NCI-H2107 treated with DMSO at 0.1 percent for 48 hours (cell line): ENCODE data around the gene LEMD2.

Source experiments
- DNase-seq: peaks from one replicate; lab custom pipeline; 2025; ENCODE audit not compliant: unreplicated experiment; lab: John Stamatoyannopoulos, UW

LEMD2 gene

GRCh38 chr6:33820243-33820642 is 31.3 kb upstream of the LEMD2 start:
- no peak for DNase-seq

GRCh38 chr6:33819021-33819420 is 30.1 kb upstream of the LEMD2 start:
- DNase-seq = no peak

- DNase-seq = no peak
These were observed 29.4 kb upstream of the LEMD2 start for GRCh38 chr6:33818293-33818692.

GRCh38 chr6:33817489-33817888 is 28.6 kb upstream of the LEMD2 start:
- no peak for DNase-seq

GRCh38 chr6:33816911-33817310 is 28.0 kb upstream of the LEMD2 start:
- DNase-seq = no peak

GRCh38 chr6:33815854-33816253 is 26.9 kb upstream of the LEMD2 start:
- no peak for DNase-seq

GRCh38 chr6:33813990-33814985 is 25.4 kb upstream of the LEMD2 start:
- DNase-seq = no peak

GRCh38 chr6:33813246-33813904 is 24.4 kb upstream of the LEMD2 start:
- no peak for DNase-seq

- no peak for DNase-seq
These were observed 23.7 kb upstream of the LEMD2 start for GRCh38 chr6:33812669-33813068.

- no peak for DNase-seq
These were observed 20.7 kb upstream of the LEMD2 start for GRCh38 chr6:33809594-33809993.

- DNase-seq = peak; percentile 61
These were observed 19.8 kb upstream of the LEMD2 start for GRCh38 chr6:33808641-33809180.

- DNase-seq = no peak
These were observed 18.7 kb upstream of the LEMD2 start for GRCh38 chr6:33807606-33808005.

GRCh38 chr6:33806841-33807240 is 17.9 kb upstream of the LEMD2 start:
- no peak for DNase-seq

GRCh38 chr6:33803571-33804053 is 14.7 kb upstream of the LEMD2 start, which contains the start of gene MLN:
MLN (minus strand) TSS chr6:33804003; CDS start chr6:33801163, 2,840 bp downstream.
- DNase-seq = no peak

GRCh38 chr6:33802186-33802958 is 13.4 kb upstream of the LEMD2 start:
- DNase-seq = no peak

GRCh38 chr6:33801611-33802010 is 12.7 kb upstream of the LEMD2 start:
- DNase-seq = no peak

GRCh38 chr6:33800248-33800969 is 11.5 kb upstream of the LEMD2 start:
- DNase-seq = no peak

- DNase-seq = no peak
These were observed 10.7 kb upstream of the LEMD2 start for GRCh38 chr6:33799454-33800113.

GRCh38 chr6:33798343-33798848 is 9.5 kb upstream of the LEMD2 start:
- no peak for DNase-seq
